SU-DHL-6 (cell line): ENCODE data around the gene TRAT1.

Experiments used
- H2AFZ ChIP-seq: fragments of 200-600 bp; sonication (generic); 2 replicates; pipeline ENCODE4 v1.6.1; 2014; ENCODE audit warnings: low read depth, mild to moderate bottlenecking, moderate library complexity, mixed read lengths, antibody characterized with exemption, low read length; ENCODE audit not compliant: severe bottlenecking
- H3F3A ChIP-seq: fragments of 200-600 bp; shearing (Covaris generic); 2 replicates; pipeline ENCODE4 v1.6.0; 2016; ENCODE audit warnings: antibody characterized with exemption, mild to moderate bottlenecking; ENCODE audit not compliant: insufficient read depth
- H3K27ac ChIP-seq: fragments of 200-600 bp; sonication (generic); 2 replicates; pipeline ENCODE4 v1.5.1; 2016; ENCODE audit warnings: low read depth, mild to moderate bottlenecking, low read length, moderate library complexity, mixed read lengths
- H3K27me3 ChIP-seq: fragments of 200-600 bp; sonication (generic), shearing (Covaris generic); 2 replicates; pipeline ENCODE4 v1.6.0; 2014; ENCODE audit warnings: mild to moderate bottlenecking, low read length
- H3K36me3 ChIP-seq: fragments of 200-600 bp; sonication (generic); 2 replicates; pipeline ENCODE4 v1.6.1; 2014; ENCODE audit warnings: mild to moderate bottlenecking, low read length, mixed read lengths
- H3K4me2 ChIP-seq: fragments of 300-600, 200-600 bp; shearing (Covaris generic), sonication (generic); 2 replicates; pipeline ENCODE4 v1.6.0; 2014; ENCODE audit warnings: low read length, low read depth, mild to moderate bottlenecking; ENCODE audit not compliant: poor library complexity, severe bottlenecking
- H3K4me3 ChIP-seq: fragments of 200-600 bp; sonication (generic); 2 replicates; pipeline ENCODE4 v1.5.1; 2014; ENCODE audit warnings: antibody characterized with exemption, low read length, mild to moderate bottlenecking, mixed read lengths; ENCODE audit not compliant: insufficient read depth, poor library complexity, severe bottlenecking
- H3K79me2 ChIP-seq: fragments of 200-600 bp; sonication (generic); 2 replicates; pipeline ENCODE4 v1.6.1; 2014; ENCODE audit warnings: mild to moderate bottlenecking, low read length, moderate library complexity; ENCODE audit not compliant: insufficient read depth
- H3K9ac ChIP-seq: fragments of 200-600 bp; sonication (generic); 2 replicates; pipeline ENCODE4 v1.7.0; 2014; ENCODE audit warnings: mild to moderate bottlenecking, low read length
- H3K9me2 ChIP-seq: fragments of 200-600 bp; sonication (generic); replicated peaks from 2 replicates; pipeline ENCODE4 v1.6.1; 2014; ENCODE audit warnings: low read length; ENCODE audit not compliant: insufficient read depth
- H3K9me3 ChIP-seq: fragments of 200-600 bp; sonication (generic); 2 replicates; pipeline ENCODE4 v1.6.1; 2014; ENCODE audit warnings: low read length, mixed read lengths; ENCODE audit not compliant: insufficient read depth
- H4K20me1 ChIP-seq: fragments of 200-600 bp; sonication (generic); 2 replicates; pipeline ENCODE4 v1.6.1; 2014; ENCODE audit warnings: low read depth, mild to moderate bottlenecking, antibody characterized with exemption, low read length, moderate library complexity, mixed read lengths
- CTCF ChIP-seq: fragments of 200-600 bp; sonication (generic); IDR thresholded peaks from one replicate; pipeline ENCODE4 v1.5.1; 2017; ENCODE audit warnings: antibody characterized with exemption, mild to moderate bottlenecking, low read length, moderate library complexity; ENCODE audit not compliant: insufficient read depth, poor library complexity, severe bottlenecking
- EZH2phosphoT487 ChIP-seq: fragments of 200-600 bp; sonication (generic), shearing (Covaris generic); conservative IDR thresholded peaks from 2 replicates; pipeline ENCODE4 v1.6.1; 2018; ENCODE audit warnings: mild to moderate bottlenecking, antibody characterized with exemption, low read length, moderate library complexity, mixed read lengths

The TRAT1 gene

GRCh38 chr3:108883373-108883772 lies 60.8 kb downstream of the TRAT1 start:
- H4K20me1 ChIP-seq, result no peaks in the 10 kb centered on the region
- no peaks in the 10 kb centered on the region for H3K79me2 ChIP-seq
- no peaks in the 10 kb centered on the region for H3K9me2 ChIP-seq

DNA sequence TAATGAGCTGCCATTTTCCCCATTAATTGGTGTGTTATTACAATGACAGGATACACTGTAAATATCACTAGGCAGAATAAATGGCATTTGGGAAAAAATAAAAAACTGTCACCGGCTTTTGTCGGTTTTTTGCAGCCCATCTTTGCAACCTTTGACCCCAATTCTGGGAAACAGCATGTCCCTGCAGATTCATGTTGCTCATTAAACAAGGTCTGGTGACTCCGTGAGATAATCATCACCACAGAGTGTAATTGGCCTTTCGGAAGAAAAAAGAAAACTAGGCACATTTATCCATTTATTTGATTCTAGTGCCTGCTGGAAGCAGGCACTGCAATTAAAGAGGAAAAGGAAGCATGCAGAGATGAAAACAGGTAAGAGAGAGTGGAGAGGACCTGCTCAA lies 64.5 kb downstream of the TRAT1 start:
- no peak overlapping the region for H3K4me3 ChIP-seq
- H4K20me1 ChIP-seq, result no peaks in the 10 kb centered on the region
- H3K9ac ChIP-seq, result no peak overlapping the region
- no peak for TF ChIP-seq EZH2phosphoT487
- no peak for TF ChIP-seq CTCF
- no peaks in the 10 kb centered on the region for H3K9me3 ChIP-seq
- no peak overlapping the region for H2AFZ ChIP-seq
- no peaks in the 10 kb centered on the region for H3K27me3 ChIP-seq
- no peak overlapping the region for H3K27ac ChIP-seq
- no peaks in the 10 kb centered on the region for H3F3A ChIP-seq
- no peaks in the 10 kb centered on the region for H3K36me3 ChIP-seq
- H3K9me2 ChIP-seq, result no peaks in the 10 kb centered on the region
- no peaks in the 10 kb centered on the region for H3K79me2 ChIP-seq
- H3K4me2 ChIP-seq, result no peak overlapping the region

More at GRCh38 chr3:108883373-108883772, 60.8 kb downstream of the TRAT1 start:
- no peak overlapping the region for H3K4me3 ChIP-seq
- no peak overlapping the region for H3K9ac ChIP-seq
- no peak overlapping the region for H3K27ac ChIP-seq
- H3K4me2 ChIP-seq, result no peak overlapping the region
- H3K9me3 ChIP-seq, result no peaks in the 10 kb centered on the region
- no peak overlapping the region for H2AFZ ChIP-seq
- no peaks in the 10 kb centered on the region for H3K27me3 ChIP-seq
- no peak for TF ChIP-seq CTCF
- no peak for TF ChIP-seq EZH2phosphoT487
- no peaks in the 10 kb centered on the region for H3F3A ChIP-seq
- no peaks in the 10 kb centered on the region for H3K36me3 ChIP-seq

- Histone ChIP-seq H3F3A (no peaks in the 10 kb centered on the region), H3K9ac (no peak overlapping the region), H3K79me2 (no peaks in the 10 kb centered on the region), H3K9me2 (no peaks in the 10 kb centered on the region), H3K36me3 (no peaks in the 10 kb centered on the region), H3K4me2 (no peak overlapping the region), H4K20me1 (no peaks in the 10 kb centered on the region), H3K27me3 (no peaks in the 10 kb centered on the region), H3K9me3 (no peaks in the 10 kb centered on the region), H3K4me3 (no peak overlapping the region), H3K27ac (no peak overlapping the region), H2AFZ (no peak overlapping the region)
- no peak for TF ChIP-seq EZH2phosphoT487
- no peak for TF ChIP-seq CTCF
Observed at GRCh38 chr3:108887777-108888176, 65.2 kb downstream of the TRAT1 start.
